RWPE1 (cell line): Measurements from ENCODE around the gene TPRG1.

Experiments used
- CTCF ChIA-PET: fragments of 350-600 bp; sonication (Branson Sonifier 250); formaldehyde crosslinking; extraction: SDS; loops from one replicate; lab custom pipeline; 2021; lab: Yijun Ruan, JAX
- POLR2A ChIA-PET: fragments of 400-600 bp; formaldehyde crosslinking; extraction: SDS; loops from one replicate; lab custom pipeline; 2020; ENCODE audit warnings: antibody characterized with exemption; ENCODE audit not compliant: low non-redundant PET; lab: Yijun Ruan, JAX
- DNase-seq: peaks from one replicate; pipeline ENCODE4 v3.0.0; 2012; ENCODE audit warnings: low spot score
- H3K27ac ChIP-seq: fragments of 450-650 bp; 2 replicates; pipeline ENCODE4 v1.5.1; 2017
- TF ChIP-seq, protein P1 (sequence below): fragments of 450-650 bp; conservative IDR thresholded peaks from 2 replicates; pipeline ENCODE4 v1.5.1; 2017; ENCODE audit warnings: low read depth, mild to moderate bottlenecking

TPRG1 gene

DNA sequence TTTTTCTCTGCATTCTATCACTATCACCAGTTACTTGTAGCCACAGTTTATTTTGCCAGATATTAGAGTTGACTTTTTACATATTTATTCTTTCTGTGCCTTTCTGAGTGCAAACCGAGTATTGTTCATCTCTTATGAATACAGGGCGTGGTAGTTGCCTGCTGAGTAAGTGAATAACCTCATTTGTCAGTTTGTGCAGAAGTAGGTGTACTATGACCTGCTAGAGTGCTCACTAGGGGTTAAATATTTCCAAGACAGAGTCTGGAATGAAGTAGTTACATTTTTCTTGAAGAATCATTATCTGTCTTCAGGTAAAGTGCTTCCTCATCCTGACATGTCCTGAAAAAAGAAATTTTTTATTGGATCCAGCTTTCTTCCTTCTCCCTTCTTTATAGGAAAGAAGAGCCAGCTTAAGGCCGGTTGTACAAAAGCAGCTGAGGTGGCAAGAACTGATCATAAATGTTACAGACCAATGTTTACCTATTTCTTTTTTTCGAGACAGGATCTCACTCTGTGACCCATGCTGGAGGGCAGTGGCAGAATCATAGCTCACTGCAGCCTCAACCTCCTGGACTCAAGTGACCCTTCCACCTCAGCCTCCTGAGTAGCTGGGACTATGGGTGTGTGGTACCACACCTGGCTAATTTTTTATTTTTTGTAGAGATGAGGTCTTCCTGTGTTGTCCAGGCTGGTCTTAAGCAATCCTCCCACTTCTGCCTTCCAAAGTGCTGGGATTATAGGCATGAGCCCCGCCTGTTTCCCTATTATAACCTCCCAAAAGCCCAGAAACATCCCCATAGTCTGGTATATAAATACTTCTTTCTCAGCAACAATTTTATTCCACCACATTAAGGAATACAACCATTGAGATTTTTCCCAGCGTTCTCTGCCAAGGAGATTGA lies 182.5 kb downstream of the TPRG1 start:
- POLR2A ChIA-PET: no interaction called here
- peak; percentile 29 for DNase-seq
- CTCF ChIA-PET: interaction anchor here (0.8 kb wide), 1 partner anchor 85 kb away, joined by 3 read pairs; no protein-coding TSS in a partner anchor
- H3K27ac ChIP-seq: peak overlapping the region; percentile 97
- TF ChIP-seq, protein P1, sequence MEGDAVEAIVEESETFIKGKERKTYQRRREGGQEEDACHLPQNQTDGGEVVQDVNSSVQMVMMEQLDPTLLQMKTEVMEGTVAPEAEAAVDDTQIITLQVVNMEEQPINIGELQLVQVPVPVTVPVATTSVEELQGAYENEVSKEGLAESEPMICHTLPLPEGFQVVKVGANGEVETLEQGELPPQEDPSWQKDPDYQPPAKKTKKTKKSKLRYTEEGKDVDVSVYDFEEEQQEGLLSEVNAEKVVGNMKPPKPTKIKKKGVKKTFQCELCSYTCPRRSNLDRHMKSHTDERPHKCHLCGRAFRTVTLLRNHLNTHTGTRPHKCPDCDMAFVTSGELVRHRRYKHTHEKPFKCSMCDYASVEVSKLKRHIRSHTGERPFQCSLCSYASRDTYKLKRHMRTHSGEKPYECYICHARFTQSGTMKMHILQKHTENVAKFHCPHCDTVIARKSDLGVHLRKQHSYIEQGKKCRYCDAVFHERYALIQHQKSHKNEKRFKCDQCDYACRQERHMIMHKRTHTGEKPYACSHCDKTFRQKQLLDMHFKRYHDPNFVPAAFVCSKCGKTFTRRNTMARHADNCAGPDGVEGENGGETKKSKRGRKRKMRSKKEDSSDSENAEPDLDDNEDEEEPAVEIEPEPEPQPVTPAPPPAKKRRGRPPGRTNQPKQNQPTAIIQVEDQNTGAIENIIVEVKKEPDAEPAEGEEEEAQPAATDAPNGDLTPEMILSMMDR: no peak

DNA sequence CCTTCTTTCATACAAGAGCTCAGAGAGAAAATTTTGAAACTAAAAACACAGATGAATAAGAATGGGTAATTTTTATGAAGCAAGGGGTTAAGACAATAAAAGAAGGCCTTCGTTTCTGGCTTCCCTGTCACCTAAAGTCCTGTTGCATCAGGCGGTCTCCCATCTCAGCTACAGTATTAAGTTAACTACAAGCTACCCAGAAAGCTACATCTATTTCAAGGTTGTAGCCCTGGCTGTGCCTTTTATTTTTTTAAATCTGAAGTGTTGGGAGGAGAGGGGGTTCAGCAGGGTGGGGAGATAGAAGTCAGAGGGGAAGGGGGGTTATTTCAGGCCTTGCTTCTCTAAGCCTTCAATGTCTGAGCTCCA lies 183.3 kb downstream of the TPRG1 start:
- H3K27ac ChIP-seq: peak overlapping the region; percentile 97
- TF ChIP-seq, protein P1: no peak
- POLR2A ChIA-PET: no interaction called here
- CTCF ChIA-PET: interaction anchor here (0.7 to 0.8 kb wide), 2 partner anchors 19 to 86 kb away, joined by 3 to 4 read pairs; no protein-coding TSS in a partner anchor
- DNase-seq: no peak

DNA sequence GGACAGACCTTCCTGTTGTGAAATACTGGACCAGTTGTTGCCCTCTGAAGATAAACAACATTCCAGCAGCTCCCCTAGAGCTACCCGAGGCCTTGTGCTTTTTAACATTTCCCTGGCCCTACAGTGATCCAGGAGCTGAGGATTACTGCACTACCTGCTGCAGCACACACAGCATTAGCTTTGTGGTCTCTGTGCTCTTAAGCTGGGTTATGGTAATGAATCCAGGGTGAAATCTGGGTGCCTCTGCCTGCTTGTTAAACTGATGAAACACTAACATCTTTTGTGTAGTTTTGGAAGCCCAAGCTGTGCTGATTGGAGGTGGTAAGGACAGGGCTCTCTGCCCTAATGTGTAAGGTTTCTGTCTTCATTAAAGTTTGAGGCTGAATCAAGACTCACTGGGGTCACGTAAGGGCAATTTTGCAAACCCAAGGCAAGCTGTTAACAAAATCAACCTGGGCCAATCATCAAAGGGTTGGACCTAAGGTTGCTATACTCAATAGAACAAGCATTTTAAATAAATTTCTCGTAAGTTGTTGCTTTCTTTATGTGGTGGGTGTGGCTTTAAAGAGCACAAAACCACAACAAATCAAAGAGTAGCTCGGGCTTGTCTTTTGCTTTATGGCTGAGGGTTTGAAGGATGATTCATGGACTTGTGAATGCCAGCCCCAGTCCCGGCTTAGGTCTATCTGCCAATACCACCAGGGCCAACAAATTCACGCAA lies 183.9 kb downstream of the TPRG1 start:
- DNase-seq: peak; percentile 85
- TF ChIP-seq, protein P1: no peak
- ChIA-PET POLR2A (no interaction called here), CTCF (interaction anchor here (0.7 kb wide), 1 partner anchor 19 kb away, joined by 4 read pairs; no protein-coding TSS in a partner anchor)
- peak overlapping the region; percentile 97 for H3K27ac ChIP-seq

DNA sequence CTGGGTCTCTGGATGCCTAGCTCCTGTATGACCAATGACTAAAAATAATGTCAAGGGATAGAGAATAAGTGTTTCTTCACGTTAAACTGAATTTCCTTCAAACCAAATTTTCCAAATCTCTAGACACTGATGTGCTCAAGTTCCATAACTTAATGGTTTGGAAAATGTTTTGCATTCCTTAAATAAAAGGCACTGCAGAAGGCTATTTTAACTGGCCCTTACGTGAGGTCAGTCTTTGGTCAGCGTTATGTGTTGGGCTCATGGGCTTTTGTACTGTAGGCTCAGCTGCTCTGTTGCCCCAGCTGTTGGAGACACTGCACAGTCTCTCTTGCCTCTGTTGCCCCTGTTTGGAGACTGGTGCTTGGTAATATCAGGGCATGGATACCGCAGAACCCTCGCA lies 188.5 kb downstream of the TPRG1 start:
- no peak for DNase-seq
- POLR2A ChIA-PET: no interaction called here

DNA sequence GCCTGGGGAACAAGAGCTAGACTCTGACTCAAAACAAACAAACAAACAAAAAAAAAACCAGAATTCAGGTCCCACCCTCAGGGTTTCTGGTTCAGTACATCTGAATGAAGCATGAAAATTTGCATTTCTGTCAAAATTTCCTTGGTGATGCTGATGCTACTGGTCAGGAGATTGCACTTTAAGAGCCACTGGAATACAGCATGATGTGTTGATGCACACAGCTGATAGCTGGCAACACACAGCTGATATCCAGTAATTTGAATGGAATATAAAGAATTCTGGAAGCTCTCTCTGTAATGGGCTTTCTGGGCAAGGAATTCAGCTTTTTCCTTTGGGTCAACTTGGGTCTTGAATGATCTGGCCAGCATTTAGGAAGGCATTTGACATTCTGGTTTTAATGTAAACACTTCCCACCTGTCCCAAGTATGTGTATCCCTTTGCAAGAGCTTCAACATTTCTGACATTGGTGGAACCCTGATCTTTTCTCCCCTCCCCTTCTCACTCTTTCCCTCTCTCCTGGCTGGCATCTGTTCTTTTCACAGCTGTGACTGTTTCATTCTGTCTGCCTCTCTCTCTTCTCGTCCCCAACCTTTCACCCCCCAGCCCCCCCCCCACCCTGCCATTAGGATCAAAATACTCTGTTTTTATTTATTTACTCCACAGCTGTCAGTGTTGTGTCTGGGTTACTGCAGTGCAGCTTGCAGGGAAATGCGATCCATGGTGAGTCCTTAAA lies 189.5 kb downstream of the TPRG1 start:
- DNase-seq: no peak
- TF ChIP-seq, protein P1: no peak
- ChIA-PET CTCF (interaction anchor here (0.5 kb wide), 1 partner anchor 58 kb away, joined by 3 read pairs; no protein-coding TSS in a partner anchor), POLR2A (no interaction called here)
- H3K27ac ChIP-seq: peak overlapping the region; percentile 10; the same call in 1 of the 2 replicates

More for the DNA sequence above, 188.5 kb downstream of the TPRG1 start:
- H3K27ac ChIP-seq: peak overlapping the region; percentile 10; the same call in 1 of the 2 replicates
- TF ChIP-seq, protein P1: no peak
- CTCF ChIA-PET: interaction anchor here (0.5 kb wide), 1 partner anchor 158 kb away, joined by 3 read pairs; no protein-coding TSS in a partner anchor
